ENCODE measurements around the gene ZNF878.

DNA sequence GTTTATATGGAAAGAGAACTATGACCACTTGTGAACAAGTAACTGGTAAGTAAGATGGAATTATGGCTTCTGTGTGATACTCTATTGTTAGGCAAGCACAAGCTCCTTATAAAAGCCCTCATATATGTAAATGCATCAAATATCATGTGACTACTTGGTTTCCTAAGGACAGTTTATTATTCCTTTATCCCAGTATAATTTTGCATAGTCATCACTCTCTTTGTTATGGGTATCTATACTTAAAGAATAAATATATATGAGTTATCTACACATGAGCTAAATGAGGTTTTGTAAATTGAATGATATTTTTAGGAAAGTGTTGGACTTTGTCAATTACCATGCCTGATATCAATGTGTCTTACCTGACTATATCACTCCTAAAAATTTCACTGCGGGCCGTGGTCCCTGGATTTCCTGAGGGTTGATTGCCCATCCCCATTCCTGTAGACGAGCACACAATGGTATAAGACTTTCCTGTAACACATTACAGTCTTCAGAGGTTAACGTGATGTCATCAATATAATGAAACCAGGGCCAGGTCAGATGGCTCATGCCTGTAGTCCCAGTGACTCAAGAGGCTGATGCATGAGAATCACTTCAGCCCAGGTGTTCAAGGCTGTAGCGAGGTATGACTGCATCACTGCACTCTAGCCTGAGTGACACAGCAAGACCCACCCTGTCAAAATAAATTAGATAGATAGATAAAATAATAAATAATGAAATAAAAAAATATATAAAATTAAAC, 32.5 kb upstream of the ZNF878 start:
- TF ChIP-seq, protein P1, sequence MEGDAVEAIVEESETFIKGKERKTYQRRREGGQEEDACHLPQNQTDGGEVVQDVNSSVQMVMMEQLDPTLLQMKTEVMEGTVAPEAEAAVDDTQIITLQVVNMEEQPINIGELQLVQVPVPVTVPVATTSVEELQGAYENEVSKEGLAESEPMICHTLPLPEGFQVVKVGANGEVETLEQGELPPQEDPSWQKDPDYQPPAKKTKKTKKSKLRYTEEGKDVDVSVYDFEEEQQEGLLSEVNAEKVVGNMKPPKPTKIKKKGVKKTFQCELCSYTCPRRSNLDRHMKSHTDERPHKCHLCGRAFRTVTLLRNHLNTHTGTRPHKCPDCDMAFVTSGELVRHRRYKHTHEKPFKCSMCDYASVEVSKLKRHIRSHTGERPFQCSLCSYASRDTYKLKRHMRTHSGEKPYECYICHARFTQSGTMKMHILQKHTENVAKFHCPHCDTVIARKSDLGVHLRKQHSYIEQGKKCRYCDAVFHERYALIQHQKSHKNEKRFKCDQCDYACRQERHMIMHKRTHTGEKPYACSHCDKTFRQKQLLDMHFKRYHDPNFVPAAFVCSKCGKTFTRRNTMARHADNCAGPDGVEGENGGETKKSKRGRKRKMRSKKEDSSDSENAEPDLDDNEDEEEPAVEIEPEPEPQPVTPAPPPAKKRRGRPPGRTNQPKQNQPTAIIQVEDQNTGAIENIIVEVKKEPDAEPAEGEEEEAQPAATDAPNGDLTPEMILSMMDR (IDR thresholded peaks at IDR 0.05): no peak
- no peak for TF ChIP-seq POLR2A (IDR thresholded peaks at IDR 0.05)
